Parathyroid adenoma (tissue), 2 donors: ENCODE results near the gene AGMAT.

ENCODE experiments used
- H2AFZ ChIP-seq: fragments of 300-600 bp; sonication (generic); one replicate; pipeline ENCODE4 v1.7.0; 2017; ENCODE audit warnings: antibody characterized with exemption, mild to moderate bottlenecking
- H3K27ac ChIP-seq: fragments of 300-600 bp; sonication (generic); one replicate; pipeline ENCODE4 v1.7.0; 2017
- H3K27me3 ChIP-seq: fragments of 300-600 bp; sonication (generic); one replicate; pipeline ENCODE4 v1.7.0; 2017; ENCODE audit warnings: low read length; ENCODE audit not compliant: control insufficient read depth, insufficient read depth
- H3K36me3 ChIP-seq: fragments of 300-600 bp; sonication (generic); one replicate; pipeline ENCODE4 v1.7.0; 2017; ENCODE audit warnings: low read length; ENCODE audit not compliant: control insufficient read depth, insufficient read depth
- H3K4me1 ChIP-seq: fragments of 300-600 bp; sonication (generic); one replicate; pipeline ENCODE4 v1.7.0; 2017; ENCODE audit warnings: control low read depth
- H3K4me2 ChIP-seq: fragments of 300-600 bp; sonication (generic); one replicate; pipeline ENCODE4 v1.7.0; 2017; ENCODE audit warnings: low read length
- H3K4me3 ChIP-seq: fragments of 300-600 bp; sonication (generic); one replicate; pipeline ENCODE4 v1.7.0; 2017; ENCODE audit warnings: low read depth, low read length
- H3K79me2 ChIP-seq: fragments of 300-600 bp; sonication (generic); one replicate; pipeline ENCODE4 v1.7.0; 2017; ENCODE audit warnings: control low read depth
- H3K9ac ChIP-seq: fragments of 300-600 bp; sonication (generic); one replicate; pipeline ENCODE4 v1.7.0; 2017; ENCODE audit warnings: mild to moderate bottlenecking
- H3K9me3 ChIP-seq: fragments of 300-600 bp; sonication (generic); one replicate; pipeline ENCODE4 v1.7.0; 2017; ENCODE audit warnings: low read length; ENCODE audit not compliant: control insufficient read depth
- TF ChIP-seq, protein P1 (sequence below): fragments of 300-600 bp; sonication (generic); IDR thresholded peaks from one replicate; pipeline ENCODE4 v1.7.0; 2017; ENCODE audit warnings: antibody characterized with exemption, mild to moderate bottlenecking
- donor health status: primary hyperparathyroidism.

Gene AGMAT

GRCh38 chr1:15603050-15603965, 18.5 kb upstream of the AGMAT start:
- peak overlapping the region; percentile 100 for H3K4me3 ChIP-seq
- H3K27me3 ChIP-seq = no peaks in the 10 kb centered on the region
- no peaks in the 10 kb centered on the region for H3K9me3 ChIP-seq
- H3K4me2 ChIP-seq = peak overlapping the region; percentile 99
- no peaks in the 10 kb centered on the region for H3K79me2 ChIP-seq
- TF ChIP-seq, protein P1, sequence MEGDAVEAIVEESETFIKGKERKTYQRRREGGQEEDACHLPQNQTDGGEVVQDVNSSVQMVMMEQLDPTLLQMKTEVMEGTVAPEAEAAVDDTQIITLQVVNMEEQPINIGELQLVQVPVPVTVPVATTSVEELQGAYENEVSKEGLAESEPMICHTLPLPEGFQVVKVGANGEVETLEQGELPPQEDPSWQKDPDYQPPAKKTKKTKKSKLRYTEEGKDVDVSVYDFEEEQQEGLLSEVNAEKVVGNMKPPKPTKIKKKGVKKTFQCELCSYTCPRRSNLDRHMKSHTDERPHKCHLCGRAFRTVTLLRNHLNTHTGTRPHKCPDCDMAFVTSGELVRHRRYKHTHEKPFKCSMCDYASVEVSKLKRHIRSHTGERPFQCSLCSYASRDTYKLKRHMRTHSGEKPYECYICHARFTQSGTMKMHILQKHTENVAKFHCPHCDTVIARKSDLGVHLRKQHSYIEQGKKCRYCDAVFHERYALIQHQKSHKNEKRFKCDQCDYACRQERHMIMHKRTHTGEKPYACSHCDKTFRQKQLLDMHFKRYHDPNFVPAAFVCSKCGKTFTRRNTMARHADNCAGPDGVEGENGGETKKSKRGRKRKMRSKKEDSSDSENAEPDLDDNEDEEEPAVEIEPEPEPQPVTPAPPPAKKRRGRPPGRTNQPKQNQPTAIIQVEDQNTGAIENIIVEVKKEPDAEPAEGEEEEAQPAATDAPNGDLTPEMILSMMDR = no peak
- H3K4me1 ChIP-seq = peaks cover 4% of the 10 kb centered on the region
- H2AFZ ChIP-seq = peak overlapping the region; percentile 90
- H3K36me3 ChIP-seq = peaks cover 2% of the 10 kb centered on the region
- H3K27ac ChIP-seq = peak overlapping the region; percentile 85
- peak overlapping the region; percentile 58 for H3K9ac ChIP-seq

GRCh38 chr1:15598436-15598835, 13.6 kb upstream of the AGMAT start:
- Histone ChIP-seq H3K9ac (no peak overlapping the region), H3K27ac (no peak overlapping the region), H3K79me2 (no peaks in the 10 kb centered on the region), H3K4me3 (no peak overlapping the region), H3K4me1 (peaks cover 4% of the 10 kb centered on the region), H3K4me2 (no peak overlapping the region), H3K9me3 (no peaks in the 10 kb centered on the region), H2AFZ (no peak overlapping the region), H3K36me3 (peaks cover 2% of the 10 kb centered on the region), H3K27me3 (no peaks in the 10 kb centered on the region)
- TF ChIP-seq, protein P1 = no peak

DNA sequence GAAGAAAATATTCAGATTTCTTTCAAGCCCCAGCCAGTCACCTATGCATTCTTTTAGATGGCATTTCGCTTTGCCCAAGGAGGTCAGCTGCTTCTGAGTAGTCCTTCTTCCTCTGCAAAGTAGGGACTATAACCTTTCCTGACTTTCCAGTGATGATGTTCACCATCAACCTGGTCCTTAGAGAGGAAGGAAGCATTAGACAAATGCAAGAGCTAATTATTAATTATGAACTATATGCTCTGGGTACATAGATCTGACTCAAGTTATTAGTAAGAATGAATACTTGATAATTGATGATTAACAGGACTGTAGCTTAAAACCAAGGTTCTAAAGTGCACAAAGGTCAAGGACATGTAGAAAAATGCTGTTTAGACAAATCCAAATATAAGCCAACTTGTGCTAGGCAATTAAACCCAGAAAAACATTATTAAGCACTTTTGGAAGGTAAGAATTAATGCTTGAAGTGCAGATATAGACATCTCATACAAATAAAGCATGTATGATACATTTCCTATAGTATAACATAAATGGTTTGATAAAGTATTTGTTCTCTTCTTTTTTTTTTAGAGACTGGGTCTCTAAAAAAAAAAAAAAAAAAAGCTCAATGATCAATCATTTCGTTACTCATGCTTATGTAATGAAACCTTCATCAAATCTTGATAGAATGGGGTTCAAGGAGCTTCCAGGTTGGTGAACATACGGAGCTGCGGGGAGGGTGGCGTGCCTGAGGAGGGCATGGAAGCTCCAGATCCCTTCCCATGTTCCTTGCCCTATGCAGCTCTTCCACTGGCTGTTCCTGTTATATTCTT, 11.2 kb upstream of the AGMAT start:
- Histone ChIP-seq H3K27ac (peak overlapping the region; percentile 73), H3K9ac (no peak overlapping the region), H3K4me2 (peak overlapping the region; percentile 38), H3K36me3 (no peaks in the 10 kb centered on the region), H3K4me1 (peaks cover 4% of the 10 kb centered on the region), H3K79me2 (no peaks in the 10 kb centered on the region), H3K4me3 (peak overlapping the region; percentile 4), H3K27me3 (no peaks in the 10 kb centered on the region), H3K9me3 (no peaks in the 10 kb centered on the region), H2AFZ (peak overlapping the region; percentile 15)
- TF ChIP-seq, protein P1 = no peak

- H3K4me3 ChIP-seq = no peak overlapping the region
- no peak overlapping the region for H3K27ac ChIP-seq
- no peak overlapping the region for H3K9ac ChIP-seq
- TF ChIP-seq, protein P1 = no peak
- no peaks in the 10 kb centered on the region for H3K36me3 ChIP-seq
- H3K27me3 ChIP-seq = no peaks in the 10 kb centered on the region
- no peak overlapping the region for H3K4me2 ChIP-seq
- H3K9me3 ChIP-seq = no peaks in the 10 kb centered on the region
- peaks cover 4% of the 10 kb centered on the region for H3K4me1 ChIP-seq
- no peaks in the 10 kb centered on the region for H3K79me2 ChIP-seq
- no peak overlapping the region for H2AFZ ChIP-seq
Measured at GRCh38 chr1:15592285-15592684, 7.4 kb upstream of the AGMAT start.
